Stimulated activated CD8-positive, alpha-beta memory T cell treated with anti-CD3 and anti-CD28 coated beads, Interleukin-15, amount 100 ng/mL, for 4 hours (primary cell): ENCODE results near the gene ADAMTSL2.

Experiments used
- DNase-seq, 2 donors: peaks; one replicate each; pipeline ENCODE4 v3.0.0-alpha.2; 2020; ENCODE audit warnings: low read depth in 2 of 2

The ADAMTSL2 gene

GRCh38 chr9:133575186-133576030 is 40.9 kb downstream of the ADAMTSL2 start:
- no peak for DNase-seq

- DNase-seq, result no peak
Measured at GRCh38 chr9:133576031-133576874, 41.7 kb downstream of the ADAMTSL2 start.

GRCh38 chr9:133576875-133577736 is 42.6 kb downstream of the ADAMTSL2 start:
- no peak for DNase-seq

GRCh38 chr9:133577737-133578112 is 43.2 kb downstream of the ADAMTSL2 start:
- DNase-seq, result no peak

- DNase-seq, result no peak
Measured at GRCh38 chr9:133578524-133579441, 44.3 kb downstream of the ADAMTSL2 start.

GRCh38 chr9:133579601-133580418 is 45.3 kb downstream of the ADAMTSL2 start:
- no peak for DNase-seq

- DNase-seq, result no peak
Measured at GRCh38 chr9:133580419-133580738, 45.9 kb downstream of the ADAMTSL2 start.

GRCh38 chr9:133581011-133581410 is 46.5 kb downstream of the ADAMTSL2 start:
- no peak for DNase-seq

- no peak for DNase-seq
Measured at GRCh38 chr9:133581513-133582343, 47.2 kb downstream of the ADAMTSL2 start.

- DNase-seq, result no peak
Measured at GRCh38 chr9:133582501-133583045, 48.1 kb downstream of the ADAMTSL2 start.

- DNase-seq, result no peak
Measured at GRCh38 chr9:133583111-133583510, 48.6 kb downstream of the ADAMTSL2 start.

- no peak for DNase-seq
Measured at GRCh38 chr9:133583586-133583985, 49.1 kb downstream of the ADAMTSL2 start.

GRCh38 chr9:133584167-133584558 is 49.7 kb downstream of the ADAMTSL2 start:
- no peak for DNase-seq

- DNase-seq, result no peak
Measured at GRCh38 chr9:133584559-133585476, 50.3 kb downstream of the ADAMTSL2 start.

- no peak for DNase-seq
Measured at GRCh38 chr9:133585481-133586351, 51.2 kb downstream of the ADAMTSL2 start.

GRCh38 chr9:133587051-133587450 is 52.5 kb downstream of the ADAMTSL2 start:
- no peak for DNase-seq

GRCh38 chr9:133587466-133587865 is 53.0 kb downstream of the ADAMTSL2 start:
- no peak for DNase-seq
